ENCODE measurements around the gene CRX. TPM values are rescaled to one million over a fixed set of nuclear protein-coding genes. Genes with fewer than 3 reads are reported as not detected.

Gene CRX
- total and polyA plus RNA-seq, 8 donors = not detected

- Histone ChIP-seq H3K4me1 (no peaks in the 10 kb centered on the region), H3K36me3 (no peaks in the 10 kb centered on the region), H3K27me3 (peaks cover 0 to 43% (median 6%) of the 10 kb centered on the region in 3 donors), H3K27ac (no peak overlapping the region), H3K9me3 (no peaks in the 10 kb centered on the region), H3K4me3 (no peak overlapping the region)
- intact Hi-C loops (cut with DNase I; ENCODE audit: low total_unique reads) = no loop called here
- 73 to 82% (median 75%) methylated on average over 8 of the region's 8 CpGs for WGBS, 5 donors
- DNase-seq = no peak
- TF ChIP-seq POLR2A (IDR thresholded peaks at IDR 0.05) (no peak), EP300 (IDR thresholded peaks at IDR 0.05) (no peak), POLR2AphosphoS5 (IDR thresholded peaks at IDR 0.05) (no peak)
- TF ChIP-seq, protein P1, sequence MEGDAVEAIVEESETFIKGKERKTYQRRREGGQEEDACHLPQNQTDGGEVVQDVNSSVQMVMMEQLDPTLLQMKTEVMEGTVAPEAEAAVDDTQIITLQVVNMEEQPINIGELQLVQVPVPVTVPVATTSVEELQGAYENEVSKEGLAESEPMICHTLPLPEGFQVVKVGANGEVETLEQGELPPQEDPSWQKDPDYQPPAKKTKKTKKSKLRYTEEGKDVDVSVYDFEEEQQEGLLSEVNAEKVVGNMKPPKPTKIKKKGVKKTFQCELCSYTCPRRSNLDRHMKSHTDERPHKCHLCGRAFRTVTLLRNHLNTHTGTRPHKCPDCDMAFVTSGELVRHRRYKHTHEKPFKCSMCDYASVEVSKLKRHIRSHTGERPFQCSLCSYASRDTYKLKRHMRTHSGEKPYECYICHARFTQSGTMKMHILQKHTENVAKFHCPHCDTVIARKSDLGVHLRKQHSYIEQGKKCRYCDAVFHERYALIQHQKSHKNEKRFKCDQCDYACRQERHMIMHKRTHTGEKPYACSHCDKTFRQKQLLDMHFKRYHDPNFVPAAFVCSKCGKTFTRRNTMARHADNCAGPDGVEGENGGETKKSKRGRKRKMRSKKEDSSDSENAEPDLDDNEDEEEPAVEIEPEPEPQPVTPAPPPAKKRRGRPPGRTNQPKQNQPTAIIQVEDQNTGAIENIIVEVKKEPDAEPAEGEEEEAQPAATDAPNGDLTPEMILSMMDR (IDR thresholded peaks at IDR 0.05) = no peak
These were observed 14.3 kb downstream of the CRX start for GRCh38 chr19:47836038-47836437.

DNA sequence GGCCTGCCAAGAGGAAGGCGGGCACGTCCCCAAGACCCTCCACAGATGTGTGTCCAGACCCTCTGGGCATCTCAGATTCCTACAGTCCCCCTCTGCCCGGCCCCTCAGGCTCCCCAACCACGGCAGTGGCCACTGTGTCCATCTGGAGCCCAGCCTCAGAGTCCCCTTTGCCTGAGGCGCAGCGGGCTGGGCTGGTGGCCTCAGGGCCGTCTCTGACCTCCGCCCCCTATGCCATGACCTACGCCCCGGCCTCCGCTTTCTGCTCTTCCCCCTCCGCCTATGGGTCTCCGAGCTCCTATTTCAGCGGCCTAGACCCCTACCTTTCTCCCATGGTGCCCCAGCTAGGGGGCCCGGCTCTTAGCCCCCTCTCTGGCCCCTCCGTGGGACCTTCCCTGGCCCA, 17.7 kb downstream of the CRX start:
- intact Hi-C loops (cut with DNase I; ENCODE audit: low total_unique reads) = no loop called here
- no peak for DNase-seq
- no peak overlapping the region for H3K4me3 ChIP-seq
- no peaks in the 10 kb centered on the region for H3K9me3 ChIP-seq
- TF ChIP-seq, protein P1 (IDR thresholded peaks at IDR 0.05) = no peak
- TF ChIP-seq POLR2AphosphoS5 (IDR thresholded peaks at IDR 0.05) (no peak), POLR2A (IDR thresholded peaks at IDR 0.05) (no peak), EP300 (IDR thresholded peaks at IDR 0.05) (no peak)
- 58 to 74% (median 70%) methylated on average over 15 to 16 of the region's 16 CpGs for whole genome bisulfite sequencing, 5 donors
- H3K27me3 ChIP-seq = peaks cover 0 to 45% (median 12%) of the 10 kb centered on the region in 3 donors
- H3K27ac ChIP-seq = no peak overlapping the region
- no peaks in the 10 kb centered on the region for H3K4me1 ChIP-seq
- no peaks in the 10 kb centered on the region for H3K36me3 ChIP-seq

DNA sequence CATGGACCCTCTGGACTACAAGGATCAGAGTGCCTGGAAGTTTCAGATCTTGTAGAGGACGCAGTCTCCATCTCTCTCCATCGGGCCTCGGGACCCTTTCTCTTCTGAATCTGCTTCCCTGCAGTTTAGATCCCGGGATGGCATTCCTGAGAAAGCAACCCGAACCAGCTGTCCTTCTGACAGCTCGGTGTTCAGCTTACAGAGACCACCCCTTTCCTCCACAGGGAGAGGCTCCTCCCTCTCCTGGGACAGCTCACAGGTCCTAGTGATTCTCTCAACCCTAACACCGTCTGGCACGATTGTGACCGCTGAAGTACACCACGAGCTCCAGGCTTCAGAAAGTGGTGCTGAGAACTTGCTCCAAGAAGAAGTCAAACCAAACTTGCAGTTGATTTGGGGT, 18.2 kb downstream of the CRX start:
- H3K27ac ChIP-seq = no peak overlapping the region
- no peaks in the 10 kb centered on the region for H3K36me3 ChIP-seq
- intact Hi-C loops (cut with DNase I; ENCODE audit: low total_unique reads) = no loop called here
- H3K27me3 ChIP-seq = peaks cover 0 to 48% (median 12%) of the 10 kb centered on the region in 3 donors
- H3K4me3 ChIP-seq = no peak overlapping the region
- no peak for DNase-seq
- TF ChIP-seq, protein P1 (IDR thresholded peaks at IDR 0.05) = no peak
- TF ChIP-seq POLR2AphosphoS5 (IDR thresholded peaks at IDR 0.05) = no peak
- TF ChIP-seq POLR2A (IDR thresholded peaks at IDR 0.05) = no peak
- 16 to 23% (median 19%) methylated on average over 8 to 10 of the region's 10 CpGs for WGBS, 5 donors
- H3K4me1 ChIP-seq = no peaks in the 10 kb centered on the region
- no peaks in the 10 kb centered on the region for H3K9me3 ChIP-seq

DNA sequence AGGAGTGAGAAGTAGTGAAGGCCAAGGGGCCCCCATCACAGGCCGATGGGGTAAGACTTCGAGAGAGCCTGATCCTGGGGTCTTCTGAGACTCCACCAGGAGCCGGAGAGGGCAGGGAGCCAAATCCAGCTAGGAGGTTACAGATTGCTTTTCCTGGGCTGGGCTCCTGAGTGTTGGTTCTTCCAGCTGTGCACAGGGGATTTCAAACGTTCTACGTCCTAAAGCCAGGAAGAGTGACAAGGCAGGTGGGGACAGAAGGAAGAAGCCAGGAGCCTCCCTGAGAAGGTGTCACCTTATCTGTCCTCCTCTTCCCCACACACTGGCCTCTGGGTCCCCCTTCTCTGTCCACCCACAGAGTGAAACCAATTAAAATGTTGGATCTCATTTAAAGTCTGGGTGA, 21.2 kb downstream of the CRX start:
- Histone ChIP-seq H3K36me3 (no peaks in the 10 kb centered on the region), H3K27me3 (peaks cover 0 to 73% (median 12%) of the 10 kb centered on the region in 3 donors), H3K27ac (no peak overlapping the region), H3K4me3 (no peak overlapping the region), H3K9me3 (no peaks in the 10 kb centered on the region), H3K4me1 (no peaks in the 10 kb centered on the region)
- DNase-seq = no peak
- TF ChIP-seq, protein P1 (IDR thresholded peaks at IDR 0.05) = no peak
- TF ChIP-seq EP300 (IDR thresholded peaks at IDR 0.05) (no peak), POLR2A (IDR thresholded peaks at IDR 0.05) (no peak), POLR2AphosphoS5 (IDR thresholded peaks at IDR 0.05) (no peak)
- WGBS, 5 donors = 46 to 64% (median 53%) methylated on average over 5 of the region's 5 CpGs
- intact Hi-C loops (cut with DNase I; ENCODE audit: low total_unique reads) = no loop called here

All from stomach (tissue), 9 donors.